Body of pancreas (tissue), 4 donors: ENCODE results near the gene PPIC.

ENCODE experiments used
- POLR2A ChIP-seq, 3 donors: fragments of 450-650 bp; IDR thresholded peaks; one replicate each; pipeline ENCODE4 v1.6.1; 2016; ENCODE audit warnings: antibody characterized with exemption in 3 of 3, mild to moderate bottlenecking in 2 of 3
- TF ChIP-seq, protein P1 (sequence below), 7 experiments: fragments of 450-650 bp in 4 of 7; fragments of 200-600 bp in 3 of 7; sonication (generic) in 3 of 7; IDR thresholded peaks; one replicate each; pipeline ENCODE4 v1.5.1; 2016 to 2019; ENCODE audit warnings: antibody characterized with exemption in 7 of 7

DNA sequence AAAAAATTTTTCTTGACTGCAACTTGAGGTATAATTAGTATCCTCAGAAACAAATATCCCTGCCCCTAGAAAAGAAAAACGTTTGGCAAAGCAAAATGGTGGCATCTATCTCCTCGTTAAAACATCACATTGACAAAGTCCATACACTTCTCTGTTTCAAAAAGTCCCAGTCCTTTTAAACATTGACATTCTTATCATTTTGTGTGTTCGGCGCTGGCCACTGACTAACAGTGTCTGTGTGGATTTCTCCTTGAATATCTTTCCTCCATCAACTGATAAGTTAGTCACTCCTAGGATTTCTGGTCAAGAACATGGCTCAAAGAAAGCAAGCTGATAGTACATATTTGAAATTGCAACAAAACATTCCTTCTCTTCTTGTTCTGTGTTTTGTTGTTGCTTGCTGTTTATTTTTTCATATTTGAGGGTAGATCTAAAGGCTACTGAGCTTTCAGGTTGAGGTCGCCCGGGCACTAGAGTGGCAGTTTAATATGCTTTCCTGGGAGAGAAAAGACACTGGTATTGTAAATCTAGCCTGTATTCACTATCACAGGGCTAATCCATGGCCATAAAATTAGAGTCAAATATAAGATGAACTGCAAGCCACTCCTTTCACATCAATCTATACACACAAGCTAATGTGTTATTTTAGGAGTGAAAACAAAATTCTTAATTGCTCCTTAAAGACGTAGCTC is 8.5 kb upstream of the PPIC start:
- TF ChIP-seq, protein P1, sequence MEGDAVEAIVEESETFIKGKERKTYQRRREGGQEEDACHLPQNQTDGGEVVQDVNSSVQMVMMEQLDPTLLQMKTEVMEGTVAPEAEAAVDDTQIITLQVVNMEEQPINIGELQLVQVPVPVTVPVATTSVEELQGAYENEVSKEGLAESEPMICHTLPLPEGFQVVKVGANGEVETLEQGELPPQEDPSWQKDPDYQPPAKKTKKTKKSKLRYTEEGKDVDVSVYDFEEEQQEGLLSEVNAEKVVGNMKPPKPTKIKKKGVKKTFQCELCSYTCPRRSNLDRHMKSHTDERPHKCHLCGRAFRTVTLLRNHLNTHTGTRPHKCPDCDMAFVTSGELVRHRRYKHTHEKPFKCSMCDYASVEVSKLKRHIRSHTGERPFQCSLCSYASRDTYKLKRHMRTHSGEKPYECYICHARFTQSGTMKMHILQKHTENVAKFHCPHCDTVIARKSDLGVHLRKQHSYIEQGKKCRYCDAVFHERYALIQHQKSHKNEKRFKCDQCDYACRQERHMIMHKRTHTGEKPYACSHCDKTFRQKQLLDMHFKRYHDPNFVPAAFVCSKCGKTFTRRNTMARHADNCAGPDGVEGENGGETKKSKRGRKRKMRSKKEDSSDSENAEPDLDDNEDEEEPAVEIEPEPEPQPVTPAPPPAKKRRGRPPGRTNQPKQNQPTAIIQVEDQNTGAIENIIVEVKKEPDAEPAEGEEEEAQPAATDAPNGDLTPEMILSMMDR (IDR thresholded peaks at IDR 0.05), result no peak
- no peak for TF ChIP-seq POLR2A (IDR thresholded peaks at IDR 0.05)
